Retinal pigment epithelial cell (primary cell): ENCODE measurements around the gene LPCAT4.

Experiments used
- DNase-seq: peaks from one replicate; pipeline ENCODE4 v3.0.0-alpha.2; 2010; ENCODE audit warnings: low read depth
- H3K4me3 ChIP-seq: 2 replicates; pipeline ENCODE4 v1.5.1; 2011; ENCODE audit warnings: mild to moderate bottlenecking, low read length, control low read depth, moderate library complexity
- TF ChIP-seq, protein P1 (sequence below): conservative IDR thresholded peaks from 2 replicates; pipeline ENCODE4 v1.5.1; 2011; ENCODE audit warnings: low read depth, low read length, control low read depth, inconsistent platforms

LPCAT4 gene

DNA sequence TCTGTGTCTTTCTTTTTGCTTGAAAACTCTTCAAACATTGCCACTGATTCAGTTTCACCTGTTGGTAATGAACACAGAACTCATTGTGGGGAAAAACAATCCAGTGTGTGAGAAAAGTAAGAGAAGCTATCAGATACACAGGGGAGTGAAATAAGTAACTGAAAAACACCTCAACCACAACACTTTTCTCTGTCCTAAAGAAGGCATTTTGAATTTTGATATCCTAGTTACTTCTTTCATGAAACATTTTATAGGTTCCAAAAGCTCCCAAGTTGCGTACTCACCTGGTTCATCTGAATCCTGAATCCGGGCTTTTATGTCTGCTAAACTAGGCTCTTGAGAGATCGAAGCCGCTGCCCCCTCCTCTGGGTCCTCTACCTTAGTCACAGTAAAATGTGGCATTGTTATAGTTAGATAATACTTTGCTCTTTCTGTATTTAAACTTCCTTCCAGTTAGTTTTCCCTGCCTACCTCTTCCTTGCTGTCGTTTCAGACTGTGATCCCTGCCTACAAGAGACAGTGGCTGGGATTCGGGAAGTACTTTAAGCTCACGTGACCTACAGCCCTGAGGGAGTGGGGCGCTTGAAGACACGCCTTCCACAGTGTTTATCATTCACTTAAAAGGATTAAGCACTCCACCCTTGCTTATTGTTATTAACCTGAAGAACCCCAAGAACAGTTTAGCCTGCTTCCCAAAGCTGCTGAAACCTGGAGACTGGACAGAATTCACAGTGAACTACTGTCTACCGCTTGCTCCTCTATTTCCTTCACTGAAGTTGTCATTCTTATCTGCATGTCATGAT lies 48.5 kb downstream of the LPCAT4 start:
- TF ChIP-seq, protein P1, sequence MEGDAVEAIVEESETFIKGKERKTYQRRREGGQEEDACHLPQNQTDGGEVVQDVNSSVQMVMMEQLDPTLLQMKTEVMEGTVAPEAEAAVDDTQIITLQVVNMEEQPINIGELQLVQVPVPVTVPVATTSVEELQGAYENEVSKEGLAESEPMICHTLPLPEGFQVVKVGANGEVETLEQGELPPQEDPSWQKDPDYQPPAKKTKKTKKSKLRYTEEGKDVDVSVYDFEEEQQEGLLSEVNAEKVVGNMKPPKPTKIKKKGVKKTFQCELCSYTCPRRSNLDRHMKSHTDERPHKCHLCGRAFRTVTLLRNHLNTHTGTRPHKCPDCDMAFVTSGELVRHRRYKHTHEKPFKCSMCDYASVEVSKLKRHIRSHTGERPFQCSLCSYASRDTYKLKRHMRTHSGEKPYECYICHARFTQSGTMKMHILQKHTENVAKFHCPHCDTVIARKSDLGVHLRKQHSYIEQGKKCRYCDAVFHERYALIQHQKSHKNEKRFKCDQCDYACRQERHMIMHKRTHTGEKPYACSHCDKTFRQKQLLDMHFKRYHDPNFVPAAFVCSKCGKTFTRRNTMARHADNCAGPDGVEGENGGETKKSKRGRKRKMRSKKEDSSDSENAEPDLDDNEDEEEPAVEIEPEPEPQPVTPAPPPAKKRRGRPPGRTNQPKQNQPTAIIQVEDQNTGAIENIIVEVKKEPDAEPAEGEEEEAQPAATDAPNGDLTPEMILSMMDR: no peak
- H3K4me3 ChIP-seq: peak overlapping the region; percentile 59
- DNase-seq: peak; percentile 20

DNA sequence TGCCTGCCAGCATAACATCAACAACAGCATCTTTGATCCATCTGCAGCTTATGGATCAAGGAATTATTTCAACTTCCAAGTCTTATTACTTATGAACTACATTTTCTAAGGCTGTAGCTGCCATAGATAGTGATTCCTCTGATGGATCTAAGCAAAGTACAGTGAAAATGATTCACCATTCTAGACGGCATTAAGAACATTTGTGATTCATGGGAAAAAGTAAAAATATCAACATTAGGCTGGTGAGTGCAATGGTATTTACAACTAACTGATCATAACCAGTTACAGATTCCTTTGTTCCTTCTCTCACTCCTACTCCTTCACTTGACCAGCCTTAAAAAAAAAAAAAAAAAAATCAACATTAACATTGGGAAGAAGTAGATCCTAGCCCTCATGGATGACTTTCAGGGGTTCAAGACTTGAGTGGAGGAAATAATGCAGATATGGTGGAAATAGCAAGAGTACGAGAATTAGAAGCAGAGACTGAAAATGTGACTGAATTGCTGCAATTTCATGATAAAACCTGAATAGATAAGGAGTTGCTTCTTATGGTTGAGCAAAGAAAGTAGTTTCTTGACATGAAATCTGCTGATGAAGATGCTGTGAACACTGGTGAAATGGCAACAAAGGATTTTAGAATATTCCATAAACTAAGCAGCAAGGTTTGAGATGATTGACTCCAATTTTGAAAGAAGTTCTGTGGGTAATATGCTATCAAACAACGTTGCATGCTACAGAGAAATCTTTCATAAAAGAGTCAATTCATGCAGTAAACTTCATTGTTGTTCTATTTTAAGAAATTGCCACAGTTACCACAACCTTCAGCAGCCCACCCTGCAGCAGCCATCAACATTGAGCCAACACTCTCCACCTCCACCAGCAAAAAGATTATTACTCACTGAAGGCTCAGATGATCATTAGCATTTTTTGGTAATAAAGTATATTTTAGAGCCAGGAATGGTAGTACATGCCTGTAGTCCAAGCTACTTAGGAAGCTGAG lies 52.2 kb downstream of the LPCAT4 start:
- H3K4me3 ChIP-seq: no peak overlapping the region
- TF ChIP-seq, protein P1: no peak
- DNase-seq: no peak

DNA sequence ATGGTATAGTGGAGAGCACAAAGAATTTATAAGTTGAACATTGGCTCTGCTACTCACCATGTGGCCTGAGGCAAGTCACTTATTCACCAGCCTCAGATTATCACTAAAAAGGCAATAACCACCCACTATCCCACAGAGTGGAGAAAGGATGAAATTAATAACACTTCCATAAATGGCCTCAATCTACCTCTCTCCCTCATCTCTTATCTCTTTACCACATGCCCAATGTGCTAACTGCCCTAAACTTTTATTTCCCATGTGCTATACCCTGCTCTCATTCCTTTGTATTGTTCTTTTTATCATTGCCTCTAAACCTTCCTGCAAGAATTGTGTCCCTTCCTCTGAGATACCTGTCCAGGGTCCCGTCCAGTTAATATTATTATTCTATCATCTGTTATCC lies 55.4 kb downstream of the LPCAT4 start:
- no peak overlapping the region for H3K4me3 ChIP-seq
- TF ChIP-seq, protein P1: no peak
- DNase-seq: no peak
